Osteoblast (primary cell): ENCODE measurements around the gene PTF1A. TPM values are rescaled to one million over a fixed set of nuclear protein-coding genes. Genes with fewer than 3 reads are reported as not detected.

ENCODE experiments used
- DNase-seq: peaks from one replicate; pipeline ENCODE4 v3.0.0; 2011; ENCODE audit warnings: low spot score, mixed read lengths; ENCODE audit not compliant: insufficient read length; ENCODE audit errors: missing footprints
- H2AFZ ChIP-seq: 2 replicates; pipeline ENCODE4 v1.6.0; 2011; ENCODE audit warnings: mild to moderate bottlenecking, low read length
- H3K27ac ChIP-seq: 2 replicates; pipeline ENCODE4 v1.5.1; 2011; ENCODE audit warnings: mild to moderate bottlenecking, low read depth, low read length, moderate library complexity
- H3K27me3 ChIP-seq: 2 replicates; pipeline ENCODE4 v1.6.0; 2012; ENCODE audit warnings: mild to moderate bottlenecking, control low read depth, inconsistent platforms, low read length, moderate library complexity; ENCODE audit not compliant: insufficient read depth
- H3K36me3 ChIP-seq: 2 replicates; pipeline ENCODE4 v1.5.1; 2011; ENCODE audit warnings: mild to moderate bottlenecking, low read length, control low read depth, moderate library complexity; ENCODE audit not compliant: insufficient read depth
- H3K4me1 ChIP-seq: 2 replicates; pipeline ENCODE4 v1.5.1; 2011; ENCODE audit warnings: mild to moderate bottlenecking, low read length, control low read depth, moderate library complexity; ENCODE audit not compliant: insufficient read depth
- H3K4me2 ChIP-seq: 2 replicates; pipeline ENCODE4 v1.6.0; 2011; ENCODE audit warnings: mild to moderate bottlenecking, low read length; ENCODE audit not compliant: insufficient read depth
- H3K4me3 ChIP-seq: fragments of 200-600 bp; sonication (generic); 3 replicates; pipeline ENCODE4 v1.5.1; 2012; ENCODE audit warnings: mild to moderate bottlenecking, low read length, inconsistent platforms; ENCODE audit not compliant: insufficient read depth
- H3K79me2 ChIP-seq: 2 replicates; pipeline ENCODE4 v1.6.0; 2012; ENCODE audit warnings: mild to moderate bottlenecking, low read length, control low read depth, inconsistent platforms; ENCODE audit not compliant: insufficient read depth
- H3K9me3 ChIP-seq: 2 replicates; pipeline ENCODE4 v1.5.1; 2011; ENCODE audit warnings: low read depth, low read length, control low read depth
- H4K20me1 ChIP-seq: 2 replicates; pipeline ENCODE4 v1.6.0; 2012; ENCODE audit warnings: mild to moderate bottlenecking, low read length, control low read depth; ENCODE audit not compliant: insufficient read depth
- CTCF ChIP-seq: IDR thresholded peaks from 2 replicates; pipeline ENCODE4 v1.5.1; 2011; ENCODE audit warnings: mild to moderate bottlenecking, low read depth, low read length, moderate library complexity; ENCODE audit errors: extremely low read depth
- total RNA-seq: library from RNA; depleted of rRNA; stranded (reverse); fragments of >200 nt; gene quantifications from 2 replicates; pipeline ENCODE4 v1.2.3, GENCODE V29; 2012

PTF1A gene
- total RNA-seq, 1 donor, result not detected

DNA sequence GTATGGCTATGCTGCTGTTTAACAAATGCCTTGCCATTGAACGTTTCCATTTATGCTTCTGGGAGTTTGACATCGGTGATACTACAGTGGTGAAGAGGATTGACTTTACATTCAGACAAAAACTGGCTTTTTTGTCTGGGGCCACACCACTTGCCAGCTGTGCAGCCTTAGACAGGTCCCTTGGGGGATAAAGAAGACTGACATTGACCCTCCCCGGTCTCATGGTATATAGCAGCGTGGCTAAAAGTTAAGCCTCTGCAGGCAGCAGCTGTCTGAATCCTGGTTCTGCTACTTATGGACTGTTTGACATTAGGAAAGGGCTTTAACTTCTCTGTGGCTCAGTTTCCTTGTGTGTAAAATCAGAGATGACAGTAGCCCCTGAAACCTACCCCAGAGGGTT, 42.0 kb upstream of the PTF1A start:
- Histone ChIP-seq H3K4me2 (no peak overlapping the region), H3K4me1 (no peaks in the 10 kb centered on the region), H3K79me2 (no peaks in the 10 kb centered on the region), H3K4me3 (no peak overlapping the region), H3K9me3 (no peaks in the 10 kb centered on the region), H3K27ac (no peak overlapping the region), H3K36me3 (no peaks in the 10 kb centered on the region), H4K20me1 (no peaks in the 10 kb centered on the region), H2AFZ (no peak overlapping the region), H3K27me3 (no peaks in the 10 kb centered on the region)
- DNase-seq, result no peak
- TF ChIP-seq CTCF, result no peak

DNA sequence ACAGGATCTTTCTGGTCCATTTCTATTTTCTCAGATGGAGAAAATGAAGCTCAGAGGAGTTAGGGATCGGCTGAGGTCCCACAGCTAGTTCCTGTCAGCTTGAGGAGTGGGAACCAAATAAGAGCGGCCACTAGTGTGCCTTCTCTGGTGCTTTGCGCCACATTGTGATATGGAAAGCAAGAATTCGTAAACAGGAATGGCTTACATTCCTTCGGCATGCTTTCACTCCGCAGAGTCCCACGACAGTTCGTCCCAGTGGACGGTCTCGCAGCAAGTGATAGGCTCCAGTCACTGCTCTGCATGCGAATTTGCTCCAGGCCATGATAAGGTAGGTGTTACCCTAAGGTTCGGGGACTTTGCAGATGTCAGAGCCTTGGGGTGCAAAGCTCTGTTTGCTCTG, 41.5 kb upstream of the PTF1A start:
- no peaks in the 10 kb centered on the region for H3K79me2 ChIP-seq
- H3K4me1 ChIP-seq, result no peaks in the 10 kb centered on the region
- H3K4me3 ChIP-seq, result no peak overlapping the region
- no peaks in the 10 kb centered on the region for H3K27me3 ChIP-seq
- H2AFZ ChIP-seq, result no peak overlapping the region
- no peaks in the 10 kb centered on the region for H3K9me3 ChIP-seq
- no peak overlapping the region for H3K4me2 ChIP-seq
- no peaks in the 10 kb centered on the region for H4K20me1 ChIP-seq
- DNase-seq, result peak; percentile 76
- H3K27ac ChIP-seq, result no peak overlapping the region
- no peaks in the 10 kb centered on the region for H3K36me3 ChIP-seq
- no peak for TF ChIP-seq CTCF

DNA sequence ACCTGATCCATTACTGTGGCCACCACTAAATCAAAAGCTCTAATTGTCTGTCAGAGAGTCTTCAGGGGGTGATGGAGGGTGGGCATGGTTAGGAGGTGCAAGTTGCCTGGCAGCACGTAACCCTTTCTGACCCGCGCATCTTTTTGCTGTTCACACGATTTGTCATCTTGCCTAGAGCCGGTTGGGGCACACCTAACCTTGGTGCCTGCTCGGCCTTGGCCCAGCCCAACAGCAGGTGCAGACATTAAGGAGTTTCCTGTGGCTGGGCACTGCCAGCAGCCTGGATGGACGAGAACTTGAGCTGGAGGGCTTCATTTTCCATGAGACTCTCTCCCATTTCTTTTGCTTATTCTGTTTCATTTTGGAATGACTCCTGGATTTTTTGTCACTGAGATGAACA, 41.0 kb upstream of the PTF1A start:
- H3K27ac ChIP-seq, result no peak overlapping the region
- TF ChIP-seq CTCF, result no peak
- no peak for DNase-seq
- H3K4me3 ChIP-seq, result no peak overlapping the region
- no peaks in the 10 kb centered on the region for H4K20me1 ChIP-seq
- H3K4me2 ChIP-seq, result no peak overlapping the region
- no peaks in the 10 kb centered on the region for H3K79me2 ChIP-seq
- no peak overlapping the region for H2AFZ ChIP-seq
- H3K36me3 ChIP-seq, result no peaks in the 10 kb centered on the region
- H3K4me1 ChIP-seq, result no peaks in the 10 kb centered on the region
- no peaks in the 10 kb centered on the region for H3K9me3 ChIP-seq
- H3K27me3 ChIP-seq, result no peaks in the 10 kb centered on the region

- DNase-seq, result peak; percentile 44
- no peak overlapping the region for H2AFZ ChIP-seq
- no peaks in the 10 kb centered on the region for H3K79me2 ChIP-seq
- H3K4me1 ChIP-seq, result peaks cover 6% of the 10 kb centered on the region
- no peaks in the 10 kb centered on the region for H4K20me1 ChIP-seq
- no peak overlapping the region for H3K4me3 ChIP-seq
- H3K9me3 ChIP-seq, result no peaks in the 10 kb centered on the region
- no peaks in the 10 kb centered on the region for H3K36me3 ChIP-seq
- H3K4me2 ChIP-seq, result no peak overlapping the region
- no peaks in the 10 kb centered on the region for H3K27me3 ChIP-seq
- TF ChIP-seq CTCF, result no peak
- H3K27ac ChIP-seq, result no peak overlapping the region
Measured at GRCh38 chr10:23155169-23155568, 36.9 kb upstream of the PTF1A start.
